Retinal pigment epithelial cell (primary cell): ENCODE results near the gene PGAP6.
"Not testable (repeated sequence)": the region's sequence is repeated elsewhere in the genome, so short reads cannot be mapped to it uniquely, and the experiment has no call there.

ENCODE experiments used
- DNase-seq: peaks from one replicate; pipeline ENCODE4 v3.0.0-alpha.2; 2010; ENCODE audit warnings: low read depth
- H3K4me3 ChIP-seq: 2 replicates; pipeline ENCODE4 v1.5.1; 2011; ENCODE audit warnings: mild to moderate bottlenecking, low read length, control low read depth, moderate library complexity
- TF ChIP-seq, protein P1 (sequence below): conservative IDR thresholded peaks from 2 replicates; pipeline ENCODE4 v1.5.1; 2011; ENCODE audit warnings: low read depth, low read length, control low read depth, inconsistent platforms

PGAP6 gene

DNA sequence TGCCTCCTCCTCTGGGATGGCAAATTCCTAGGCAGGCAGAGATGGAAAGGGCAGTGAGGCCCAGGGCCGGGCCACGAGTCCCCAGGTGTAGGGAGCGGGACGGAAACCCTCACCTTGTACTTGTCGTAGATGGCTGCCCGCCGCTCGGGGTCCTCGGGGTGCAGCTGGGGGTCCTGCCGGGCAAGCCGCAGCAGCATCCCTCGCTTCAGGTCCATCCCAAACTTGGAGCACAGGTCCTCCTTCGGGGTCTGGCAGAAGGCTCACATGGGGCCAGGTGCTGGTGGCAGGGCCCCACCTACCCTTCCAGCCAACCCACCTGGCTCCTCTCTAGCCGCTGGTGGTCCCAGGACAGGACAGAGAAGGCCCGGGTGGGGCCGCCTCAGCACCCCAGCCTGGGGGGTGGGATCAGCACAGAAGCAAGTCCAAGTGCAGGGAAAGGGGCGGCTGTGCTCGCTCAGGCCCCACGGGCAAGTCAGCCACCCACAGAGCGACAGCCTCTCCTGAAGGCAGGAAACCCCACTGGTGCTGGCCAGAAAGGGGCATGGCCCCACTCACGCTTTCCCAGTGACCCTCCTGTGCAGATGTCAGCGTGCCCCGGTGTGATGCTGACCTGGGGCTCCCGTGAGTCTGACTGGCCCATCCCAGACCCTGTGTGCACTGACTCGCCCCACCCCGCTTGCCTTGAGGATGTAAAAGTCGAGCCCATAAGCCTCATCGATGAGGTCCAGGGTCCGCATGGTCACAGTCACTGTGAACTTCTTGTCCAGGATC is 13.2 kb downstream of the PGAP6 start:
- TF ChIP-seq, protein P1, sequence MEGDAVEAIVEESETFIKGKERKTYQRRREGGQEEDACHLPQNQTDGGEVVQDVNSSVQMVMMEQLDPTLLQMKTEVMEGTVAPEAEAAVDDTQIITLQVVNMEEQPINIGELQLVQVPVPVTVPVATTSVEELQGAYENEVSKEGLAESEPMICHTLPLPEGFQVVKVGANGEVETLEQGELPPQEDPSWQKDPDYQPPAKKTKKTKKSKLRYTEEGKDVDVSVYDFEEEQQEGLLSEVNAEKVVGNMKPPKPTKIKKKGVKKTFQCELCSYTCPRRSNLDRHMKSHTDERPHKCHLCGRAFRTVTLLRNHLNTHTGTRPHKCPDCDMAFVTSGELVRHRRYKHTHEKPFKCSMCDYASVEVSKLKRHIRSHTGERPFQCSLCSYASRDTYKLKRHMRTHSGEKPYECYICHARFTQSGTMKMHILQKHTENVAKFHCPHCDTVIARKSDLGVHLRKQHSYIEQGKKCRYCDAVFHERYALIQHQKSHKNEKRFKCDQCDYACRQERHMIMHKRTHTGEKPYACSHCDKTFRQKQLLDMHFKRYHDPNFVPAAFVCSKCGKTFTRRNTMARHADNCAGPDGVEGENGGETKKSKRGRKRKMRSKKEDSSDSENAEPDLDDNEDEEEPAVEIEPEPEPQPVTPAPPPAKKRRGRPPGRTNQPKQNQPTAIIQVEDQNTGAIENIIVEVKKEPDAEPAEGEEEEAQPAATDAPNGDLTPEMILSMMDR = no peak
- H3K4me3 ChIP-seq = no peak overlapping the region
- DNase-seq = no peak

DNA sequence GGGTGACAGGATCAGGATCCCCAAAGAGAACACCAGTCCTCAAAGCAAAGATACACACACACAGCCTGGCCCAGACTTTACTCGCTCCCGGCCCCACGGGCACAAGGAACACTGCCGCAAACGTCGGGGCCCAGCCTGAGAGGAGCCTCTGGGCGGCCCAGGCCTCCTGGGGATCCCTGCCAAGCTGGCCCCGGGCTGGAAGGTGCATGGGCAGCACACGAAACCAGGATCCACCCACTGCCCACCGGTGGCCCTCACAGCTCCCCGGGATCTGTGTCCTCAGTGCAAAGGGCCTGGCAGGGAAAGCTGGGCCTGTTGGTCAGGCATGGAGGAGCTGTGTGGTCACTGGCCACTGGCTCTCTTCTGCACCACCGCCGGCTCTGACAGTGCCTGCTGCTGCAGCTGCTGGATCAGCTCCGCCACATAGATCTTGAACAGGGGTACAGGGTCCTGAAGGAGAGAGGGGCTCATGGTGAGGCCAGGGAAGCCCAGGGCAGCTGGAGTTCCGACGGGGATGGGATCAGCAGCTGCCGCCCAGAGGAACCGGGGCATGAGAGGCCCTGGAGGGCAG is 14.4 kb downstream of the PGAP6 start:
- H3K4me3 ChIP-seq = no peak overlapping the region
- TF ChIP-seq, protein P1 = no peak
- no peak for DNase-seq

DNA sequence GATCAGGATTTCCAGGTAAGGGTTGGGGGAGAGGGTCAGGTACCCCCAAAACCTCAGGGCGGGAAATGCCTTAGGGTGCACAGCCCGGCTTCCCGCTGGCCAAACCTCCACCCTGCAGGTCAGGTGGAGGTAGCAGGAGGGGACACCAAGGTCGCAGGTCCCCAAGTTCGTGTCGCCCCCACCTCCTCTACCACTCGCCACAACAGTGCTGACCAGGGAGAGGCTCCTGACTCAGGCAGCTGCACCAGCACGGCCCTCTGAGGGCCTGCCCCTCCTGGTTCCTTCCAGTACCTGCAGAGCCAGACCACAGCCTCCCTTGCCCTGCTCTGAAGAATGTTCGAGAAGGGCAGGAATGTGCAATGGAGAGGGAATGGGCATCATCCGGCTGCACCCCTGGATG is 15.3 kb downstream of the PGAP6 start:
- DNase-seq = no peak
- H3K4me3 ChIP-seq = no peak overlapping the region
- TF ChIP-seq, protein P1 = no peak

DNA sequence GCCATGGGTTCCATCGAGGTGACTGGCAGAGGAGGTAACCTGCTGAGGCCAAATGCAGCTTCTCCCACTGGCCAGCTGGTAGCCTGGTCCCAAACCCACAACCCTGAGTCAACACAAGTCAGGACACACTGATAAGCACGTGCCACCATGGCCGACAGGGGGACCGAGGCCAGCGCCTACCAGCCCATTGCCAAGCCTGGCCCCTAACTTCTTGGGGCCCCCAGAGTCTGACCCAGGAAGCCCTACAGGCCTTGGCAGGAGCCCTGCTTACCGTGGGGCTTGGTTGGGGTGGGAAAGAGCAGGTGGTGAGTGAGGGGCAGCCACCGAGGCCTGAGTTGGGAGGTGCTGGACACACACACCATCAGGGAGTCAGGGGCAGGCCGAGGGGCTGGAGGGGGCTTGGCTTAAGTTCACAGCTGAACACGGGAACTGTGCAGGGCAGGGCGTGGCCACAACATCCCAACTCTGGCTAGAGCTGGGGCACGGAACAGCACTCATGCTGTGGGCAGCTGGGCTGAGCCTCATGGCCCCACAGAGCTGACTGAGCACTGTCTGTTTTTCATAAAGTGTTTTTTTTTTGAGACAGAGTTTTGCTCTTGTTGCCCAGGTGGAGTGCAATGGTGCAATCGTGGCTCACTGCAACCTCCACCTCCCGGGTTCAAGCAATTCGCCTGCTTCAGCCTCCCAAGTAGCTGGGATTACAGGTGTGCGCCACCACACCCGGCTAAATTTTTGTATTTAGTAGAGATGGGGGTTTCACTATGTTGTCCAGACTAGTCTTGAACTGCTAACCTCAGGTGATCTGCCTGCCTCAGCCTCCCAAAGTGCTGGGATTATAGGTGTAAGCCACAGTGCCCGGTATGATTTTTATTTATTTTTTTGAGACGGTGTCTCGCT is 16.9 kb downstream of the PGAP6 start:
- DNase-seq = no peak
- TF ChIP-seq, protein P1 = no peak
- no peak overlapping the region for H3K4me3 ChIP-seq

DNA sequence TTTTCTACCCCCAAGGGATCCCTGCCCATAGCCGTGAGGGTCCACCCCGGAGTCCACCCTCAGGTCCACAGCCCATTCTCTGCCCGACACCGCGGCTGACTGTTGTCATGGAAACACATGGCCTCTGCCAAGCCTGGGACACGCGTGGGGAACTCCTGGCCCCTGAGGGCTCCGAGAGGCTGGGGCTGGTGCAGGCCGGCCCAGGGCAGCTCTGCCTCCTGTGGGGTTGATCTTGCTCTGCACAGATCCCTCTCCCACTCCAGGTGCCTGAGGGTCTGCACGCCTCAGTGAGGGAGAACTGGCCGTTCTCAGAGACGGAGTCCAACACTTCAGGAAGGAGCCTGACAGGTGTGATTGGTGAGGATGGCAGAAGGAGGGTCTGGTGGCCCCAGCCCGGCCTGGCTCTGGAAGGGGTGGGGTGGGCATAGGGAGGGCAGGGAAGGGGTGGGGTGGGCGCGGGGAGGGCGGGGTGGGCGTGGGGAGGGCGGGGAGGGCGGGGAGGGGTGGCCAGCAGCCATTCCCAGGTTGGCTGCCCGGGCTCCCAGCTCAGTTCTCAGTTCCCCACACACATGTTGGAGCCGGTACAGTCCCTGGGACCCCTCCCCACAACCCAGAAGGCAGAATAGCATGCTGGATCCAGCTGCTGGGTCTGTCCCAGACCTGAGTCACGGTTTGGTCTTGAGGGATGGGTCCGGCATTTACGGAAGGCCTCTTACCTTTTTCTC is 17.9 kb downstream of the PGAP6 start:
- no peak for DNase-seq
- TF ChIP-seq, protein P1 = no peak
- H3K4me3 ChIP-seq = no peak overlapping the region

DNA sequence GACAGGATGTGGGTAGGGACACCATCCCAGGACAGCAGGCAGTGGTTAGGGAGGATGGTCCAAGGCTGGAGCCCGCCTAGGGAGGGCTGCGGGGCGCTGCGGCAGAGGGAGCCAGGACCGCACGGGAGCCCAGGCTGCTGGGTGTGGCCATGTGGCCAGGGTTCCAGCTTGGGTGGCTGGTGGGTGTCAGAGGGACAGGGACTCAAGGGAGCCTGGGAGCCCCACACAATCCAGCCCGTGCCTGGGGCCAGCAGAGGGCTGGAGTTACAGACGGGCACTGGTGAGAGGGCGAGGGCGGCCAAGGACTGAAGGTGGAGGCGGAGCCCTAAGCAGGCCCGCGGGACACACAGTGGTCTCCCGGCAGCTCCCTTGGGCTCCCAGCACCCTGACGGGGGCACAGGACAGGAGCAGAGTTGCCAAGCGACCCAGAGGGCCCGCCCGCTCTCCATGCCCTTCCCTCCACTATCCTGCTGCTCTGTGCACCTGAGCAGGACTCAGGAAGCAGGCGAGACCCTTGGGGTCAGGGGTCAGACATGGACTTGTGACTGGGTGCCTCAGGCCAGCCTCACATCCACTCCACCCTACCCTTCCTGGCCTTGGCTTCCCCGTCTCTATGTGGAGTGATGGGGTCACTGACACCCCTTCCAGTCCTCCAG is 18.5 kb downstream of the PGAP6 start:
- no peak overlapping the region for H3K4me3 ChIP-seq
- no peak for DNase-seq
- TF ChIP-seq, protein P1 = no peak

DNA sequence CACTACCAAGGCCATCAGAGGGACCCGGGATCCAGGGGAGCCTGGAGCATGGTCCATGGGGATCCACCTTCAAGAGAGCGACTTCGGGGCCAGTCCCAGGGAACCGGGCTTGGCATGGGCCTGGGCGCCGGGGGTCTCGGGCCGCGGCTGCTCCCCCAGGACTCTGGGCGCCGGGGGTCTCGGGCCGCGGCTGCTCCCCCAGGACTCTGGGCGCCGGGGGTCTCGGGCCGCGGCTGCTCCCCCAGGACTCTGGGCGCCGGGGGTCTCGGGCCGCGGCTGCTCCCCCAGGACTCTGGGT is 19.1 kb downstream of the PGAP6 start:
- DNase-seq, H3K4me3 ChIP-seq: not testable (repeated sequence)
